SK-N-SH treated with all-trans-retinoic acid at 6 μM for 48 hours (cell line): ENCODE results near the gene SH3TC2.

Experiments used
- ATAC-seq: fragments of 200-7000 bp; cut with Tn5 transposase; 3 replicates; pipeline ENCODE4 v1.9.1; 2020; ENCODE audit warnings: mild to moderate bottlenecking, moderate library complexity
- ARNTL ChIP-seq: fragments of 450-650 bp; formaldehyde crosslinking; IDR thresholded peaks from 2 replicates; pipeline ENCODE4 v1.5.0; 2020; ENCODE audit warnings: low read depth, mild to moderate bottlenecking, moderate library complexity, borderline replicate concordance
- BACH2 ChIP-seq: fragments of 250-450 bp; sonication (Bioruptor Pico); IDR thresholded peaks from 2 replicates; pipeline ENCODE4 v1.9.0; 2021; ENCODE audit warnings: mild to moderate bottlenecking, borderline replicate concordance
- CREB5 ChIP-seq: fragments of 250-450 bp; sonication (Bioruptor Pico); IDR thresholded peaks from 2 replicates; pipeline ENCODE4 v1.5.1; 2020; ENCODE audit warnings: low read depth, mild to moderate bottlenecking, moderate library complexity
- CSDC2 ChIP-seq: fragments of 250-450 bp; sonication (Bioruptor Pico); IDR thresholded peaks from 2 replicates; pipeline ENCODE4 v1.5.0; 2020; ENCODE audit warnings: mild to moderate bottlenecking, moderate library complexity
- ESRRG ChIP-seq: fragments of 250-450 bp; sonication (Bioruptor Pico); IDR thresholded peaks from 2 replicates; pipeline ENCODE4 v1.6.1; 2021; ENCODE audit warnings: mild to moderate bottlenecking
- GLIS3 ChIP-seq: fragments of 250-450 bp; sonication (Bioruptor Pico); IDR thresholded peaks from 2 replicates; pipeline ENCODE4 v1.5.0; 2020; ENCODE audit warnings: mild to moderate bottlenecking, moderate library complexity
- ISL1 ChIP-seq: fragments of 250-450 bp; sonication (Bioruptor Pico); IDR thresholded peaks from 2 replicates; pipeline ENCODE4 v2.1.2; 2022; ENCODE audit warnings: mild to moderate bottlenecking, moderate library complexity
- OSR1 ChIP-seq: fragments of 250-450 bp; sonication (Bioruptor Pico); IDR thresholded peaks from 2 replicates; pipeline ENCODE4 v1.8.0; 2022; ENCODE audit warnings: moderate library complexity, mild to moderate bottlenecking, inconsistent platforms
- POU6F1 ChIP-seq: fragments of 250-450 bp; sonication (Bioruptor Pico); IDR thresholded peaks from 2 replicates; pipeline ENCODE4 v1.8.0; 2021; ENCODE audit warnings: low read depth, mild to moderate bottlenecking, moderate library complexity, borderline replicate concordance
- PPARA ChIP-seq: fragments of 250-450 bp; sonication (Bioruptor Pico); IDR thresholded peaks from 2 replicates; pipeline ENCODE4 v1.5.0; 2020; ENCODE audit warnings: mild to moderate bottlenecking, borderline replicate concordance
- RARB ChIP-seq: fragments of 250-450 bp; sonication (Bioruptor Pico); IDR thresholded peaks from 2 replicates; pipeline ENCODE4 v1.8.0; 2021; ENCODE audit warnings: mild to moderate bottlenecking, moderate library complexity
- SNAI2 ChIP-seq: fragments of 250-450 bp; sonication (Bioruptor Pico); IDR thresholded peaks from 2 replicates; pipeline ENCODE4 v1.5.0; 2020; ENCODE audit warnings: mild to moderate bottlenecking, moderate library complexity
- TCF4 ChIP-seq: fragments of 250-450 bp; sonication (Bioruptor Pico); IDR thresholded peaks from 2 replicates; pipeline ENCODE4 v1.8.0; 2021; ENCODE audit warnings: mild to moderate bottlenecking, moderate library complexity, borderline replicate concordance
- TOX ChIP-seq: fragments of 250-450 bp; sonication (Bioruptor Pico); IDR thresholded peaks from 2 replicates; pipeline ENCODE4 v1.8.0; 2021; ENCODE audit warnings: mild to moderate bottlenecking, moderate library complexity, borderline replicate concordance
- TSHZ2 ChIP-seq: fragments of 250-450 bp; sonication (Bioruptor Pico); IDR thresholded peaks from 2 replicates; pipeline ENCODE4 v1.5.0; 2020; ENCODE audit warnings: mild to moderate bottlenecking, moderate library complexity
- ZC3H10 ChIP-seq: fragments of 250-450 bp; sonication (Bioruptor Pico); IDR thresholded peaks from 2 replicates; pipeline ENCODE4 v1.5.1; 2021; ENCODE audit warnings: mild to moderate bottlenecking, moderate library complexity
- ZFP3 ChIP-seq: fragments of 250-450 bp; sonication (Bioruptor Pico); IDR thresholded peaks from 2 replicates; pipeline ENCODE4 v1.5.0; 2020; ENCODE audit warnings: mild to moderate bottlenecking, moderate library complexity
- ZFP30 ChIP-seq: fragments of 450-650 bp; formaldehyde crosslinking; IDR thresholded peaks from 2 replicates; pipeline ENCODE4 v1.5.0; 2022; ENCODE audit warnings: mild to moderate bottlenecking, moderate library complexity
- ZNF565 ChIP-seq: fragments of 450-650 bp; formaldehyde crosslinking; conservative IDR thresholded peaks from 2 replicates; pipeline ENCODE4 v1.5.0; 2020; ENCODE audit warnings: low read depth, mild to moderate bottlenecking, moderate library complexity
- ZNF70 ChIP-seq: fragments of 450-650 bp; formaldehyde crosslinking; IDR thresholded peaks from 2 replicates; pipeline ENCODE4 v1.5.0; 2020; ENCODE audit warnings: mild to moderate bottlenecking, moderate library complexity
- ZNF8 ChIP-seq: fragments of 450-650 bp; formaldehyde crosslinking; IDR thresholded peaks from 2 replicates; pipeline ENCODE4 v1.5.0; 2020; ENCODE audit warnings: mild to moderate bottlenecking, moderate library complexity
- TF ChIP-seq, protein P1 (sequence below): fragments of 250-450 bp; sonication (Bioruptor Pico); IDR thresholded peaks from 2 replicates; pipeline ENCODE4 v1.5.1; 2021; ENCODE audit warnings: mild to moderate bottlenecking, moderate library complexity
- TF ChIP-seq, protein P2 (sequence below): fragments of 250-450 bp; sonication (Bioruptor Pico); IDR thresholded peaks from 2 replicates; pipeline ENCODE4 v1.8.0; 2020; ENCODE audit warnings: mild to moderate bottlenecking, moderate library complexity, borderline replicate concordance

The SH3TC2 gene

DNA sequence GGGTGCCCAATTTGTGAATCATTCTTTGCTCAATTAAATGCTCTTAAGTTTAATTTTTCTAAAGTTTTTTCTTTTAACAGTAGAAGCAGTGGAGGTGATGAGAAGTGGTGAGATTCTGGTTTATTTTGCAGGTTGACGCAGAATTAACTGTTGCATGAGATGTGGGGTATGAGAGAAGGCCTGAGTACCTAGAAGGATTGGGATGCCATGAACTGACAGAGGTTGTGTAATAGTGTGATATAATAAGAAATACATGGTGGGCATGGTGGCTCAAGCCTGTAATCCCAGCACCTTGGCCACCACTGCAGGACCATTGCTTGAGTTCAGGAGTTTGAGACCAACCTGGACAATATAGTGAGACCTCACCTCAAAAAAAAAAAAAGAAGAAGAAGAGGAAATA, 8.4 kb upstream of the SH3TC2 start:
- no peak for ATAC-seq
- TF ChIP-seq TOX (no peak), TCF4 (CRISPR knock-in tag) (no peak), CREB5 (no peak), ZC3H10 (no peak), GLIS3 (CRISPR knock-in tag) (no peak), BACH2 (no peak), ESRRG (no peak), ZNF565 (CRISPR knock-in tag) (no peak), PPARA (CRISPR knock-in tag) (no peak), ZNF70 (CRISPR knock-in tag) (no peak), SNAI2 (CRISPR knock-in tag) (no peak), TSHZ2 (CRISPR knock-in tag) (no peak), CSDC2 (CRISPR knock-in tag) (no peak), POU6F1 (CRISPR knock-in tag) (no peak), ARNTL (CRISPR knock-in tag) (no peak), ZNF8 (no peak), RARB (no peak)
- TF ChIP-seq, protein P1, sequence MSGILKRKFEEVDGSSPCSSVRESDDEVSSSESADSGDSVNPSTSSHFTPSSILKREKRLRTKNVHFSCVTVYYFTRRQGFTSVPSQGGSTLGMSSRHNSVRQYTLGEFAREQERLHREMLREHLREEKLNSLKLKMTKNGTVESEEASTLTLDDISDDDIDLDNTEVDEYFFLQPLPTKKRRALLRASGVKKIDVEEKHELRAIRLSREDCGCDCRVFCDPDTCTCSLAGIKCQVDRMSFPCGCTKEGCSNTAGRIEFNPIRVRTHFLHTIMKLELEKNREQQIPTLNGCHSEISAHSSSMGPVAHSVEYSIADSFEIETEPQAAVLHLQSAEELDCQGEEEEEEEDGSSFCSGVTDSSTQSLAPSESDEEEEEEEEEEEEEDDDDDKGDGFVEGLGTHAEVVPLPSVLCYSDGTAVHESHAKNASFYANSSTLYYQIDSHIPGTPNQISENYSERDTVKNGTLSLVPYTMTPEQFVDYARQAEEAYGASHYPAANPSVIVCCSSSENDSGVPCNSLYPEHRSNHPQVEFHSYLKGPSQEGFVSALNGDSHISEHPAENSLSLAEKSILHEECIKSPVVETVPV, result no peak
- TF ChIP-seq, protein P2, sequence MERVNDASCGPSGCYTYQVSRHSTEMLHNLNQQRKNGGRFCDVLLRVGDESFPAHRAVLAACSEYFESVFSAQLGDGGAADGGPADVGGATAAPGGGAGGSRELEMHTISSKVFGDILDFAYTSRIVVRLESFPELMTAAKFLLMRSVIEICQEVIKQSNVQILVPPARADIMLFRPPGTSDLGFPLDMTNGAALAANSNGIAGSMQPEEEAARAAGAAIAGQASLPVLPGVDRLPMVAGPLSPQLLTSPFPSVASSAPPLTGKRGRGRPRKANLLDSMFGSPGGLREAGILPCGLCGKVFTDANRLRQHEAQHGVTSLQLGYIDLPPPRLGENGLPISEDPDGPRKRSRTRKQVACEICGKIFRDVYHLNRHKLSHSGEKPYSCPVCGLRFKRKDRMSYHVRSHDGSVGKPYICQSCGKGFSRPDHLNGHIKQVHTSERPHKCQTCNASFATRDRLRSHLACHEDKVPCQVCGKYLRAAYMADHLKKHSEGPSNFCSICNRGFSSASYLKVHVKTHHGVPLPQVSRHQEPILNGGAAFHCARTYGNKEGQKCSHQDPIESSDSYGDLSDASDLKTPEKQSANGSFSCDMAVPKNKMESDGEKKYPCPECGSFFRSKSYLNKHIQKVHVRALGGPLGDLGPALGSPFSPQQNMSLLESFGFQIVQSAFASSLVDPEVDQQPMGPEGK, result no peak
- TF ChIP-seq, all 23 proteins: peak for 0

DNA sequence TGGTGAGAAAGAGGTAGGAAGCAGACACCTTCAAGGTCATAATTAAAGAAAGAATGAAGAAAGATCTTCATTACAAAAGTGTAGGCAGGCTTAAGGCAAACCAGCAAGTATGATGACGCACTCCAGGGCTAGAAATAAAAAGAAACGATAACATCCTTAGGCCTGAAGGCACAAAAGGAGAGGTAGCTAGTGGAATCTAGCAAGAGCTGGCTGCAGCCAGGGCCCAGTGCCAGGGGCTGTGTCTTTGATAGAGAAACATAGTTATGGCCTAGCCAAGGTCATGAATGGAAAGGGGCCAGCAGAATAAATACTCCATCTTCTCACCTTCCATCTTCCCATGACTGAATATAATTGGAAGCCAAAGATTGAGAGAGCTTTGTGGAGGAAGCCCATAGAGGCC, 6.8 kb upstream of the SH3TC2 start:
- TF ChIP-seq ISL1 (CRISPR knock-in tag) (no peak), TOX (no peak), TCF4 (CRISPR knock-in tag) (no peak), ZFP3 (CRISPR knock-in tag) (no peak), ZNF70 (CRISPR knock-in tag) (no peak), ZNF565 (CRISPR knock-in tag) (no peak), ZC3H10 (no peak), CSDC2 (CRISPR knock-in tag) (no peak)
- no peak for ATAC-seq

- no peak for ATAC-seq
- TF ChIP-seq GLIS3 (CRISPR knock-in tag) (no peak), OSR1 (CRISPR knock-in tag) (no peak), ZFP30 (CRISPR knock-in tag) (no peak), ZNF70 (CRISPR knock-in tag) (no peak), TCF4 (CRISPR knock-in tag) (no peak), SNAI2 (CRISPR knock-in tag) (no peak), BACH2 (no peak), CREB5 (no peak), TOX (no peak), ZC3H10 (no peak), TSHZ2 (CRISPR knock-in tag) (no peak)
- TF ChIP-seq, protein P1, result no peak
Observed at GRCh38 chr5:149063896-149064478, 1.1 kb upstream of the SH3TC2 start.
